Neural progenitor cell (in vitro differentiated cells): ENCODE data around the gene DIAPH3.

Experiments
- EZH2 ChIP-seq: fragments of 200-600 bp; sonication (generic); IDR thresholded peaks from 2 replicates; pipeline ENCODE4 v1.6.1; 2017; ENCODE audit warnings: antibody characterized with exemption, mild to moderate bottlenecking, moderate library complexity
- TF ChIP-seq, protein P1 (sequence below): fragments of 200-600 bp; sonication (generic); IDR thresholded peaks from 2 replicates; pipeline ENCODE4 v1.5.1; 2017; ENCODE audit warnings: antibody characterized with exemption, mild to moderate bottlenecking

DNA sequence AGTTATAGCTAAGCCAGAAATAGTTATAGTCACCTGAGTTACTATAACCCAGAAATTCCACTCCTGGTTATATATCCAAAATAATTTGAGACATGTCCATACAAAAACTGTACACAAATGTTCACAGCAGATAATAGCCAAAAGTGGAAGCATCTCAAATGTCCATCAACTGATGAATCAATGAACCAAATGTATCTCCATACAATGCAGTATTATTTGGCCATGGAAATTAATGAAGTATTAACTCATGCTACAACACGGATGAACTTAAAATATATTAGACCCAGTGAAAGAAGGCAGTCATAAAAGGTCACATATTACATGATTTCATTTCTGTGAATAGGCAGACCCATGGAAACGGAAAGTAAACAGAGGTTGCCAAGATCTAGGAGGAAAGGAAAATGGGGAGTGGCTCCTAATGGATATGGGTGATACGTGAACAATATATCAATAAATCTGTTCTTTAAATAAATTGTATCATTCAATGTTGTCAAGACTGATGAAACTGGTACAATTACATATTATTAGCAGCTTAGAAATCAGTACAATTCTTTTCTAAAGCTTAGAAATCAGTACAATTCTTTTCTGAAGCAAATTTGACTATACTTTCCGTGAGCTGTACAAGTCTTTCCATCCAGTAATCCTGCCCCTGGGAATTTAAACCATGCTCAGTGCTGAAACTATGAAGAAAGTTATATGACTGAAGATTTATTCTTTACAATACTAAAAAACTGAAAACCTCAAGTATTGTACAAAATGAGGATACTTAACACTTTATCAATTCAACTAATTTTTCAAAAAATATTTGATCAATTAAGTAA is 47.0 kb upstream of the DIAPH3 start:
- no peak for TF ChIP-seq EZH2
- TF ChIP-seq, protein P1, sequence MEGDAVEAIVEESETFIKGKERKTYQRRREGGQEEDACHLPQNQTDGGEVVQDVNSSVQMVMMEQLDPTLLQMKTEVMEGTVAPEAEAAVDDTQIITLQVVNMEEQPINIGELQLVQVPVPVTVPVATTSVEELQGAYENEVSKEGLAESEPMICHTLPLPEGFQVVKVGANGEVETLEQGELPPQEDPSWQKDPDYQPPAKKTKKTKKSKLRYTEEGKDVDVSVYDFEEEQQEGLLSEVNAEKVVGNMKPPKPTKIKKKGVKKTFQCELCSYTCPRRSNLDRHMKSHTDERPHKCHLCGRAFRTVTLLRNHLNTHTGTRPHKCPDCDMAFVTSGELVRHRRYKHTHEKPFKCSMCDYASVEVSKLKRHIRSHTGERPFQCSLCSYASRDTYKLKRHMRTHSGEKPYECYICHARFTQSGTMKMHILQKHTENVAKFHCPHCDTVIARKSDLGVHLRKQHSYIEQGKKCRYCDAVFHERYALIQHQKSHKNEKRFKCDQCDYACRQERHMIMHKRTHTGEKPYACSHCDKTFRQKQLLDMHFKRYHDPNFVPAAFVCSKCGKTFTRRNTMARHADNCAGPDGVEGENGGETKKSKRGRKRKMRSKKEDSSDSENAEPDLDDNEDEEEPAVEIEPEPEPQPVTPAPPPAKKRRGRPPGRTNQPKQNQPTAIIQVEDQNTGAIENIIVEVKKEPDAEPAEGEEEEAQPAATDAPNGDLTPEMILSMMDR = no peak
